IPS-NIHi11 (cell line): ENCODE results near the gene C6orf120.

ENCODE experiments used
- DNase-seq: peaks from one replicate; pipeline ENCODE4 v3.0.0; 2012; ENCODE audit warnings: mixed read lengths, low spot score

Gene C6orf120

DNA sequence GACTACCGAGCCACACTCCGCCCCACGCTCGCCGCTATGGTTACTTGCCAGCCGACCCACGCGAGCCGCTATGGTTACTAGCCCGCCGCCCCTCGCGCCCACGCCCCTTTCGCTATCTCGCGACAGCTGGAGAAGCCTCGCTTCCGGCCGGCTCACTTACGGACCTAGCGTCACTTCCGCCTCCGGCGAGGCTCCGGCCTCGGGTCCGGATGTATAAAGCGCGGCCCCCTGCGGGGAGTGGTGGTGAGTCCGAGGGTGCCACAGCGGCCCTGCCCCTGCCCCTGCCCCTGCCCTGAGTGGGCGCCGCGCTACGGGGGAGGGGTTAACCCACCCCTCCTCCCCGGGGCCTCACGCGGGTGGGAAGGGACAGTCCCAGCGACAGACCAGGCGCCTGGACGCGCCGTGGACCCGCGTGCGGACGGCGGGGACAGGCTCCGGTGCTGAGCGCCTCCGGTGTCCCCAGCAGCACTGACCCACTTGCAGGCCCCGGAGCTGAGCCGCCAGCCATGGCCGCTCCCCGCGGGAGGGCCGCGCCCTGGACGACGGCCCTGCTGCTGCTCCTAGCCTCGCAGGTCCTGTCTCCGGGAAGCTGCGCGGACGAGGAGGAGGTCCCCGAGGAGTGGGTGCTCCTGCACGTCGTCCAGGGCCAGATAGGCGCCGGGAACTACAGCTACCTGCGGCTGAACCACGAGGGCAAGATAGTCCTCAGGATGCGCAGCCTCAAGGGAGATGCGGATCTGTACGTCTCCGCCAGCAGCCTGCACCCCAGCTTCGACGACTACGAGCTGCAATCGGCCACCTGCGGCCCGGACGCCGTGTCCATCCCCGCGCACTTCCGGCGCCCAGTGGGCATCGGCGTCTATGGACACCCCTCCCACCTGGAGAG is at the start of gene C6orf120, which contains the start of gene WDR27:
Gene C6orf120, plus strand, starts transcription at position 173 of the 886 bp plus-strand sequence. Its CDS starts 334 bp downstream, at position 507.
Gene WDR27, minus strand, starts transcription at position 76 of the 886 bp plus-strand sequence. CDS start 13,024 bp downstream, outside the sequence.
- DNase-seq: peak; percentile 94

DNA sequence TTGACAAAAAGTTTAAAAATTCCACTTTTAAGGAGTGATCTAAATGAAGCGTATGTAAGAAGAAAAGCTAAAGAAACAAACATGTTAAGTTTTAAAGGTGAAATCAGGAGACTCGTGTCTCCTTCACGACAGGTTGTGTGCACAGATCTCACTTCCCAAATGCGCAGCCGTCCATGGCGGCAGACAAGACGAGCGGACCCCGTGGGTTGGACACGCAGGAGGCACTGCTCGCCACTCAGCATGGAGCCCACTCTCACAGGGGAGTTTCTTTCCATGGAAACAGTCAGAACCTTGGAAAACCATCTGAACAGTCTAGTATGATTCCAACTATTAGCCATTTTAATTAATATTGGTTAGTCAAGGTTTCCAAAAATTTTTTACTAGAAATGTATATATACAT is 49.0 kb upstream of the C6orf120 start:
- DNase-seq: no peak

DNA sequence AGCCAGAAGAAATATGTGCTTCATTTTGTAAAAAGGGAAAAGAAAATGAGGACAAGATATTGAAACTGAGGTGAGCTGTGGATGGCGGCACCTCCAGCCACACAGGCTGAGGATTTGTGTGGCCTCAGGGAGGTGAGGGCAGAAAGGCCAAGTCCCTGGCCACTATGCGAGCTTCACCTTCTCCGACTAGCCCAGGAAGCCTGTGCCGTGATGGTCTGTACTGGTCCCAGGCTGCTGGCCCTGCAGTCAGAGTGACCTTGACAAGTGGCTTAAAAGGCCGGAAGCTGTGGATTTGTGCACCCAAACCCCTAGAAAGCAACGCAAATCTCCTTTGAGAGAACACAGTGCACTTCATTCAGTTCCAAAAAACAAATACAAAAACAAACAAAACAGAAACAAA is 48.2 kb upstream of the C6orf120 start:
- no peak for DNase-seq

DNA sequence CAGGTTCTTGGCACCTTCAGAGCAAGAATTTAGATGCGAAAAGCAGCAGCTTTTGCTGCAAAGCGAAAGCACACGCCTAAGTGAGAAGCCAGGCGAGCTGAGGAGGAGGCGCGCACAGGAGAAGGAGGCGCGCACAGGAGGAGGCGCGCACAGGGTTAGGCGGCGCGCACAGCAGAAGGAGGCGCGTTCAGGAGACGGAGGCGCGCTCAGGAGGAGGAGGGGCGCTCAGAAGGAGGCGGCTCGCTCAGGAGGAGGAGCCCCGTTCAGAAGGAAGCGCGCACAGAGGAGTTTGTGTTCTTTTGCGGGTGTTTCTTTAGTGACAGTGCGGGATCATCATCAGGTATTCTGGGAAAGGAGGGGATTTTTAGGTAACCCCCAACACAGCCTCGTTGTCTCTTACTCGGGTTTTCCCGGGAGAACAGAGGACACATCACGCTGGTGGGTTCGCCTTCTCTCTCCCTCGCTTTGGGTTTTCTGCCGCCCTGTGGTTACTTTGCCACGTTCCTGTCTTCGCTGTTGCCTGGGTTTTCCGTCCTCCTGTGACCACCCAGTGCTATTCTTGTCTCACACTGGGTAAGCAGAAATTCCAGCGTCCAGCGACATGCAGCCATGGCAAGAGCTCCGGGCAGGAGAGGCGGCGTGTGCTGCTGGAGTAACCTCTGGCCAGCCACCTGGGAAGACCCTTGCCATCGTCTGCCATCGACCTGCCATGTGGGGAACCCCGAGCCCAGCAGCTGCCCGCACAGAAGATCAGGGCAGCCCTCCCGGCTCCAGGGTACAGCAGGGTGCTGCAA is 47.1 kb upstream of the C6orf120 start:
- peak; percentile 87 for DNase-seq

DNA sequence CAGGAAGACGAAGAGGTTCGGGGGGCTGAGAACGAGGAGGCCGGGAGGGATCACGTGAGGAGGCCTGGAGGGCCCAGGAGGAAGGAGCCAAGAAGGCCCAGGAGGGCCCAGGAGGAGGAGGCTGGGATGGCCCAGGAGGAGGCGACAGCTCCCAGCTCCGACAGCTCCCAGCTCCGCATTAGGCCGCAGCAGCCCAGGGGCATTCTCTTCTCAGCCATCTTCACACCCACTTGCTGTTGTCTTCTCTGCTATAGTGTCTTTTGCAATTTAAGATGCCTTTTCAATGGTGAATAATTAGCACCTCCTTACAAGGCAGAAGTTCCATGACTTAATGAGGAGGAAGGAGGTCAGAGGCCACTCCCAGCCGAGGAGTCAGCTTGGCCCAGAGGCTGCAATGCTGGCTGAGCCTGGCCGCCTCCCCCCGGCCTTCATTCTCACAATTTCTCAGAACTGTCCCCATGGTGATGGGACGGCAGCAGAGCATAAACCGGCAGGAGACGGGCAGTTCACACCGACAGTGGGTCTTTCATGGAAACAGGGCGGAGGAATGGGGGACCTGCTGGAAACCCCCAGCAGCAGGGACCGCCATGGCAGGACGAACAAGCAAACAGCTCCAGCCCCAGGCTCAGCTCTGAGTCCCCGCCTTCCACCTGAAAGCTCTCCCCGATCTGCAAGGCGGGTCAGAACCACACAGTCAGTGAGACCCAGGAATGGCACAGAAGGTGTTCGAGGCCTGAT is 45.2 kb upstream of the C6orf120 start:
- DNase-seq: no peak

DNA sequence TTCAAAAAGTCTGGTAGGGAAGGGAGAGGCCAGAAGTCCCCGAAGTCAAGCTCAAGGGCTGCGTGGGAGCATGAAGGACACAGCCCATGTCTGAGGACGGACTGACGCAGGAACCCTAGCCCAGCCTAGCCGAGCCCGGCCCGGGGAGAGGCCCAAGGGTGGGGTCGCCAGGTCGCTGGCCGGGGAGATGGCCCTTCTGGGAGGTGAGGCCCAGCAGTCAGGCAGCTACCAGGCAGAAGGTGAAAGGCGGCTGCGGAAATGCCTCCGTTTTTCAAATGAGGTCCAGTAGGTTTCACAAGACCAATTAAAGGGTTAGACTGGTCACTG is 44.7 kb upstream of the C6orf120 start:
- no peak for DNase-seq

DNA sequence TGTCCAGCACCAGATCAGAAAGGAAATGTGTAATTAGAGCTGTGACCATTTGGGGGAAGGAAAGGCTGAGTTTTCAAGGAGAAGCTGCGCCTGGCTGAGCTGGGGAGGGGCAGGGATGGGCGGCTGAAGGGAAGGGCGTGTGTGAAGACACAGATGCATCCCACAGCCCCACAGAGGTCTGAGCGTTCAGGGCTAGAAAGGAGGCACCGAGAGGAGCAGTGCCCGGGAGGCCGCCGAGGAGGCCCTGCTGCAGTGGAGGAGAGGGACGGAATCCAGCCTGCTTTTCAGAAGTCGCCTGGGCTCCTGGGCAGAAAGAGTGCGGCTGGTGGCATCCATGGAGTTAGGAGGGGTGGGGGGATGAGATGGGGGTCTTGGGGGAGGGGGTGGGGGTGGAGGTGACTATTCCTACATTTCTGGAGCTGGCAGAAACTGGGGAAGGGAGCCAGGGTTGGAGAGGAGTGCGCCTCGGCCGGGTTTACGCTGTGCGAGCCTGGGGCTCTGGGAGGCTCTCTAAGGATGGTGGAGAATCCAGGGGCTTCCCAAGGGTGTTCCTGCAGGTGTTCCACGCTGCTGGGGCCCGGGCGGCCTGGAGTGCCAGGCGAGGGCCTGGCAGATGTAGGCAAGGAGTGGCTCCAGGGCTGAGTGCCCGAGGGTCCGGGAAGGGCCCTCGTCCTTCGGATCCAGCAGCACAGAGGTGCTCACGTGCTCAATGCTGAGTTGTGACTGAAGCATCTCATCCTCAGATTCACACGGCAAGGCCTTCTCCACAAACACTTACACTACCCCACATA is 41.9 kb upstream of the C6orf120 start:
- DNase-seq: no peak

DNA sequence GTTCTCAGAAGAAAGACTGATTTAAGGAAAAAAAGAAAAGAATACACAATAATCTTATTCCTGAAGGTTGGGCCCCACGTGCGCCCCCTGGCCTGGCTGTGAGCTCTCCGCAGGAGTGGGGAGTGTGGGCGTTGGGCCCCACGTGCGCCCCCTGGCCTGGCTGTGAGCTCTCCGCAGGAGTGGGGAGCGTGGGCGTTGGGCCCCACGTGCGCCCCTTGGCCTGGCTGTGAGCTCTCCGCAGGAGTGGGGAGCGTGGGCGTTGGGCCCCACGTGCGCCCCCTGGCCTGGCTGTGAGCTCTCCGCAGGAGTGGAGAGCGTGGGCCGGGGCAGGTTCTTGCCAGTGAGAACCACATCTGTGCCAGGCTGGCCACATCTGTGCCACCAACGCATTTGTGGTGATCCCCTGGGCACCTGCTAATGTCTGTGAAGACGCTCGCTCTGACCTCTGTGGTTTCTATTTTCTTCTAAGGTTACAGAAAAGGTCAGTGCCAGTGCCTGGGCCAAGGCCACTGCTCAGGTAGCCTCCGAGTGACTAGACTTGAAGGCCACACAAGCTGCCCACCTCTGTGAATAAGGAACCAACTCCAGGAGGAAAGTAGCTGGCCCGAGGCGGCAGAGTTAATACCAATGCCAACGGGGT is 41.1 kb upstream of the C6orf120 start:
- DNase-seq: no peak

DNA sequence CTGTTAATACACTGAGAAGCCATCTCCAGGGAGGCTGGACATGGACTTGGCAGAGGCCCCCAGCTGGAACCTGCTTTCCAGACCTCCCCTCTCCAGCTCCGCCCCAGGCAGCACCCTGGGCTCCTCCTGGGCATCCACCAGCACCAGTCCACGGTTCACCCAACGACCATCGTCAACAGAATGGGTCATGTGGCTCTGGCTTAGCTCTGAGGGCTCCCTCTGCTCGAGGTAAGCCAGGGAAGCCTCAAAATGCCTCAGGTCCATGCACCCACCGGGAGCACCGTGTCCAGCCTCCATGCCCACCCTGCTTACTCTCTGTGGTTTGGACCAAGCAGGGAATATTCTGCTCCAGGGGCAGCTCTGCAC is 40.6 kb upstream of the C6orf120 start:
- DNase-seq: no peak

DNA sequence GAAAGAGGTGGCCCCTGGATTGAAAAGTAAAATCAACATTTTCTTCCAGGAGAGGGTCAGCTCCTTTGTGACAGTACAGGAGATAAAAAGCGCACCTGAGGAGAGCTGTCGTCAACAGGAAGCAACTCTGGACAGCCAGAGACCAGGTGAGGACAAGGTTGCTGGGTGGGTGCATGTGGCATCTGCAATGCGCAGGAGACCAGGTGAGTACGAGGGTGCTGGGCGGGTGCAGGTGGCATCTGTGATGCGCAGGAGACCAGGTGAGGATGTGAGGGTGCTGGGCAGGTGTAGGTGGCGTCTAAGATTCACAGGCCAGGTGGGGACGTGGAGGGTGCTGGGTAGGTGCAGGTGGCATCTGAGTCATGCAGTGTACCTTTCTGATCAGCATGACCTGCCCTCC is 38.5 kb upstream of the C6orf120 start:
- no peak for DNase-seq

DNA sequence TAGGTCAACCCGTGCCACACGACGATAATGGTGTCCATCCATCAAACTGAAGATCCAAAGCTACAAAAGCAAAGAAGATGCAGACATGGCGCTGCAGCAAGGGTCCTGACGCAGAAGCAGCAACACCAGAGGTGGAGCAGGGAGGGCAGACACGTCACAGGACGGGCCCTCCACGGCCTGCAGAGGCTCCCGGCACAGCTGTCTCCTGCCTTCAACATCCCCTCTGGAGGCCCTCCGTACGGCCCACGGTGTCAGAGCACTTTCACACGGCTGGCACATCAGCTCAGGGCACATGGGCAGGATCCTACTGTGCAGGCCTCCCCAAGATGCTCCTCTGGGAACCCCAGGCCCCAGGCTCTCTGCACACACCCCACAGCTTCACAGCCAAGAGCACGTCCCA is 37.7 kb upstream of the C6orf120 start:
- no peak for DNase-seq

DNA sequence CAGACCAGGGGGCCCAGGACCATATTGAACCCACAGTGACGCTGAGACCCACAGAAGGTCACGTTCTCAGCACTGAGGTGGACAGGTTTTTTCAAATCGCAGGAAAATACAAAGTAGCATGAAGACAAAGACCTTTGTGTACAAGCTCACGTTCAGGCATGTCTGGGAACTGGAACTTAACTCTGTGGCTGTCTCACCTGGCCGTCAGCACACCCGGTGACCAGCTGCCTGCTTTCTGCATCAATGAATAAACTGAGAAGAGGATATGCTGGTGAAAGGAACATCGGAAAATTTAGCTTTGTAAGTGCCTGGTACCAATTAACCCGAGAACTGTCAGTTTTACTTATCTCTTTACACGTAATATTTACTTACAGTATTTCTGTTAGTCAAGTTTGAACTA is 36.6 kb upstream of the C6orf120 start:
- DNase-seq: no peak

DNA sequence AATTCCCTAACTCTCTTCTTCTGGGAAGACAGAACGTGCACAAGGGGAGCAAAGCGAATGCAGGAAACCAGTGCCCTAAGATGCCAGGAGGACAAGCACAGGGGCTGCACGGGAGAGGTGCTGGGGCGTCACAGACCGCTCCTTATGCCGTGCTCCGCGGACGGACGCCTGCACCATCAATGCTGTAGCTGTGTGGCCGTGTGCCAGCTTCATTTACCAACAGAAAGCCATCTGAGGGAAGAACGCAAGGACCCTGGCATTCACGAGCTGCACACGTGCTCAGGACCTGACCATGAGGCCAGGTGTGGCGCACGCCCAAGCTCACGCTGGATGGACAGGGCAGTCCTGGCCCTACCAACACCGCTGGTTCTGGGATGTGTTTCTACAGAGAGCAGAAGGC is 35.5 kb upstream of the C6orf120 start:
- no peak for DNase-seq

DNA sequence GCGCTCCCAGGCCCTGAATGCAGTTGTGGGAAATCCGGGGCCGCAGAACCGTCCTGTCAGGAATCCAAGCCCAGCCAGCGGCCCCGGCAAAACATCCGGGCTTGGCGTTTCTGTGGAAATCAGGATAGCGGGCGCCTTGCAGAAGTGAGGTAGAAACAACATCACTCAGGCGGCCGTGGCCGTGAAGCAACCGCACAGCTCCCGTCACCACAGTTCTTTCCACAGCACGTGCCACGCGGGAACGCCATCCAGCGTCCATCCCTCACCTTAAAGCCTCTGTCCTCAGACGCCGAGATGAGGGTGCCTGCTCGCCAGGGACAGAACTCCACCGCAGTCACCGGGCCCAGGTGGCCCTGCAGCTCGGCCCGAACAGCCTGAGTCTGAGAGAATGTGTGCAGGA is 34.2 kb upstream of the C6orf120 start:
- DNase-seq: no peak

DNA sequence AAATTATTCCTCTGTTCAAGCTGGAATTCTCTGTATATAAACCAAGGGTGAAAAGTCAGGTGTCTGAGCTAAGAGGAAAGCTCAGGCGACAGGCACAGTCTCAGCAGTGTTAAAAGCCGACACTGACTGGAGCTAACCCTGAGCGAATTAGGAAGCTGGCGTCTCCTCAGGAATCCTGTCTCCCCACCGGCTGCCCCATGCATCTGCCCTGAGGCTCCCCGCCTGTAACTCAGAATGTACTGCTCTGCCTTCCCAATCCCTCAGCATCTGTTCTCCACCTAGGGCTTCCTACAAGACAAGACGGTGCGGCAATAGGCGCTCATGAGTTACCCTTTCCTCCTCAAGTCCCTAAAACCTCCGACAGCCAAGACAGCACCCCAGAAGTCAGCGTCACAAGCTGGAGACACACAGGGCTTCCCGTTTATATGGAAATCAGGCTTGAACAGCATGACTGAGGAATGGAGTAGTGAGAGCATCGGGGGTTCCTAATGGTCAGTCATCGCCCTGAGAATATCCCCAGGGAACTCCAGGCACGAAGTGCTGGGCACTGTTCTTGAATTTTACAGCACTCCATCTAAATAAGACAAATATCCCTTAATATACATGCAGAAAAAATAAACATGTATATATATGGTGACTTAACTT is 33.6 kb upstream of the C6orf120 start:
- DNase-seq: no peak

DNA sequence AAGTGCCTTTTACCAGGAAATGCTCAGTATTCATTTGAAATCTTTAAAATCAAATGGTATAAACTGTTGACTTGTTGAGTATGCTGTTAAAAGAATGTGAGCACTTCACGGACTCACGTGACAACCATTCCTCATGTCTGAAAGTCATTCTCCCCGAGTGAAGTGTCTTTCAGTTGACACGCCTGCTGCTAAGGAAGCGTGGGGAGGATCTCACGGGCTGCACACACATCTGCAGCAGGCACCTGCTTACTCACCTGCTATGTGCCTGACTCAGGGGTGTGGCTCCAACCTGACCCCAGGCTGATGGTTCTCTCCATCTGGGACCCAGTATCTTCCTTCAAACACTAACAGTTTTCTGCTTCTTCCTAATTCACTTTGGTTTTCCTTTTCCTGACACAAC is 32.8 kb upstream of the C6orf120 start:
- no peak for DNase-seq

DNA sequence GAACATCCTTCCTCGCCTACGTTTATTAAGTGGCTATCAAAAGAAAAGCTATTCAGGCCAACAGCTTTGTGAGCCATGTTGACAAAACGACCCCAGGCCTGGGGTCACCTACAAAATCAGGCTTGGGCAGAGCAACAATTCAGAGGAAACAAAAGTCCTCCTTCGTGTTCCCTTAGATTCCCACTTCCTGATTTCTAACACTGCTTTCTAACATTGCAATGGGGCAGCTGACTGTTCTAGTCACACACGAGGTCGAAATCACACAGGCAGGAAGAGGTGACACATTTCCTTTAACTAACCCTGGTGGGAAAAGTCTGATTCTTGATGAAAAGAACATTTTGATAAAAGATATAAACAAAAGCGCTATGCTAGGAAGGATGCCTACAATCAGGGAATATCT is 32.0 kb upstream of the C6orf120 start:
- DNase-seq: no peak

DNA sequence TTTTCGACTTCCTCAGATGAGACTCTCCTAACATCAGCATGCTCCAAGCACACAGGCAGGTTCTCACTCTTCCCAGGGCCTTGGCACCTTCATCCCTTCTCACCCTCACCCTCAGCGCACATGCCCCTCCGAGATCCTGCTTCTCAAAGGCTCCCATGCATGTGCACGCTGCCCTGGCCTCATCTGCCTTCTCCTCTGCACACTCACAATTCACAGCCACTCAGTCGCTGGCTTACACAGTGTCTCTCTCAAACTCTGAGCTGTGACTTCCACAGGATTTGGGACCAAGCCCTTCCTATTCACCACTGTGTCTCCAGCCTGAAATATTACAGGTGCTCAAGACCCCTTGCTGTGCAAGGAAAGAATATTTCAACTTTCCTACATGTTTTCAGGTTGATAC is 30.4 kb upstream of the C6orf120 start:
- DNase-seq: no peak

DNA sequence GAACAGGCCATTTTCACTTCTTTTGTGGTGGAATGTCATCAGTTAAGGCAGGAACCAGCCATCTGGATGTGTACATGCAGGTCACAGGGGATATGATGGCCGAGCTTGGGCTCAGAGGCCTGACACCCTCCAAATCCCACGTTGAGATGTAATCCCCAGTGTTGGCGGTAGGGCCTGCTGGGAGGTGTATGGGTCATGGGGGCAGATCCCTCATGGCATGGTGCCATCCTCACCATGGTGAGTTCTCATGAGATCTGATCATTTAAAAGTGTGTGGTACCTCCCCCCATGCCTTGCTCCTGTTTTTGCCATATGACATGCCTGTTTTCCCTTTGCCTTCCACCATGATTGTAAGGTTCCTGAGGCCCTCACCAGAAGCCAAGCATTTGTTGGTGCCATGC is 26.9 kb upstream of the C6orf120 start:
- no peak for DNase-seq

DNA sequence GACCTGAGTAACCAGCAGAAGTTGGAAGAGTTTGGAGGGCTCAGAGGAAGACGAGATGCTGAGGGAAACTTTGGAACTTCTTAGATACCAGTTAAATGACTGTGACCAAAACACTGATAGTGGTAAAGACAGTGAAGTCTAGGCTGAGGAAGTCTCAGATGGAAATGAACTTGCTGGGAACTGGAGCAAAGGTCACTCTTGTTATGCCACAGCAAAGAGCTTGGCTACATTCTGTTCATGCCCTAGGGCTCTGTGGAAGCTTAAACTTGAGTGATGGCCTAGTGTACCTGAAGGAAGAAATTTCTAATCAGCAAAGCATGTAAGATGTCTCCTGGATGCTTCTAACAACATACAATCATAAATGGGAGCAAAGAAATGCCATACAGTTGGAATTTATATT is 24.8 kb upstream of the C6orf120 start:
- no peak for DNase-seq

DNA sequence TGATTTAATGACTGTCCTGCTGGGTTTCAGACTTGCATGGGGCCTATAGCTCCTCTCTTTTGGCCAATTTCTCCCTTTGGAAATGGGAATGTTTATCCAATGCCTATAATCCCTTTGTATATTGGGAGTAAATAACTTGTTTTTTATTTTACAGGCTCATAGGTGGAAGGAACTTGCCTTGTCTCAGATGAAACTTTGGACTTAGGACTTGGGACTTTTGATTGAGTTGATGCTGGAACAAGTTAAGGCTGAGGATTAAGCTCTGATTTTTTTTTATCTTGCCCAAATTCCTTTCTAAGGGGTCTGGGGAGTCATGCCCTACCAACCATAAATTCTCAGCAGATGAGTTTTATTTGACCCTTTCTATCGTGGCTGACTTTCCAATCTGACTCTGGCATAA is 23.6 kb upstream of the C6orf120 start:
- no peak for DNase-seq
